Amniotic epithelial cell (primary cell): ENCODE results near the gene AKNAD1.

Source experiments
- DNase-seq: peaks from one replicate; pipeline ENCODE4 v3.0.0-alpha.2; 2010; ENCODE audit warnings: low read depth

AKNAD1 gene

GRCh38 chr1:108830119-108831008, 26.5 kb downstream of the AKNAD1 start:
- peak; percentile 68 for DNase-seq

- no peak for DNase-seq
Measured at GRCh38 chr1:108829498-108829916, 27.4 kb downstream of the AKNAD1 start.

GRCh38 chr1:108828074-108828961, 28.6 kb downstream of the AKNAD1 start:
- DNase-seq: peak; percentile 68

GRCh38 chr1:108826081-108826635, 30.7 kb downstream of the AKNAD1 start:
- no peak for DNase-seq

GRCh38 chr1:108824051-108824450, 32.8 kb downstream of the AKNAD1 start:
- no peak for DNase-seq

GRCh38 chr1:108823632-108824031, 33.3 kb downstream of the AKNAD1 start:
- DNase-seq: no peak

GRCh38 chr1:108819878-108820277, 37.0 kb downstream of the AKNAD1 start:
- no peak for DNase-seq

- DNase-seq: no peak
Measured at GRCh38 chr1:108817811-108818210, 39.1 kb downstream of the AKNAD1 start.

GRCh38 chr1:108817016-108817415, 39.9 kb downstream of the AKNAD1 start:
- no peak for DNase-seq

- peak; percentile 85 for DNase-seq
Measured at GRCh38 chr1:108816049-108816893, 40.6 kb downstream of the AKNAD1 start.

- no peak for DNase-seq
Measured at GRCh38 chr1:108815566-108815965, 41.3 kb downstream of the AKNAD1 start.

GRCh38 chr1:108814343-108815125, 42.4 kb downstream of the AKNAD1 start:
- DNase-seq: no peak

GRCh38 chr1:108813326-108813725, 43.6 kb downstream of the AKNAD1 start:
- DNase-seq: no peak

- DNase-seq: no peak
Measured at GRCh38 chr1:108811611-108812010, 45.3 kb downstream of the AKNAD1 start.

- DNase-seq: no peak
Measured at GRCh38 chr1:108808438-108808837, 48.5 kb downstream of the AKNAD1 start.

- DNase-seq: no peak
Measured at GRCh38 chr1:108803548-108803947, 53.3 kb downstream of the AKNAD1 start.

- peak; percentile 20 for DNase-seq
Measured at GRCh38 chr1:108801101-108801500, 55.8 kb downstream of the AKNAD1 start.

- DNase-seq: no peak
Measured at GRCh38 chr1:108799001-108799400, 57.9 kb downstream of the AKNAD1 start.

GRCh38 chr1:108792420-108792819, 64.5 kb downstream of the AKNAD1 start:
- DNase-seq: no peak

GRCh38 chr1:108791790-108792189, 65.1 kb downstream of the AKNAD1 start:
- DNase-seq: no peak

GRCh38 chr1:108785880-108786279, 71.0 kb downstream of the AKNAD1 start:
- no peak for DNase-seq
